Thymus (tissue), 11 donors: ENCODE measurements around the gene POU4F3. TPM values are rescaled to one million over a fixed set of nuclear protein-coding genes. Genes with fewer than 3 reads are reported as not detected.

Experiments used
- DNase-seq, 9 donors: peaks; one replicate each; pipeline ENCODE4 v3.0.0-alpha.2; 2013; ENCODE audit warnings: low spot score in 9 of 9, low read depth in 6 of 9, missing footprints in 1 of 9
- H3K27ac ChIP-seq, 2 donors: one replicate each; pipeline ENCODE4 v1.5.1; 2013; ENCODE audit warnings: control low read depth in 1 of 2, low read depth in 1 of 2, low read length in 1 of 2, mild to moderate bottlenecking in 1 of 2, moderate library complexity in 1 of 2
- H3K27me3 ChIP-seq, 2 donors: one replicate each; pipeline ENCODE4 v1.5.1; 2013; ENCODE audit warnings: low read length in 1 of 2; ENCODE audit not compliant: control insufficient read depth in 2 of 2, insufficient read depth in 1 of 2
- H3K36me3 ChIP-seq, 2 donors: one replicate each; pipeline ENCODE4 v1.5.1; 2013; ENCODE audit warnings: low read length in 1 of 2, mild to moderate bottlenecking in 1 of 2, moderate library complexity in 1 of 2; ENCODE audit not compliant: control insufficient read depth in 2 of 2, insufficient read depth in 2 of 2
- H3K4me1 ChIP-seq, 2 donors: one replicate each; pipeline ENCODE4 v1.5.1; 2013; ENCODE audit warnings: low read length in 2 of 2; ENCODE audit not compliant: control insufficient read depth in 2 of 2, insufficient read depth in 2 of 2
- H3K4me3 ChIP-seq, 2 donors: one replicate each; pipeline ENCODE4 v1.5.1; 2013; ENCODE audit warnings: low read length in 2 of 2, control low read depth in 1 of 2, mild to moderate bottlenecking in 1 of 2
- H3K9me3 ChIP-seq, 2 donors: one replicate each; pipeline ENCODE4 v1.5.1; 2013; ENCODE audit warnings: low read length in 1 of 2, mild to moderate bottlenecking in 1 of 2; ENCODE audit not compliant: control insufficient read depth in 2 of 2, insufficient read depth in 1 of 2
- WGBS: extraction: QIAGEN DNeasy Blood & Tissue Kit; methylation state at CpG from one replicate; pipeline ENCODE4 v1.1.7; 2013; 5-methylcytosine and 5-hydroxymethylcytosine counted together
- polyA plus RNA-seq: library from polyadenylated mRNA; stranded (reverse); fragments of 200-250 nt; gene quantifications from one replicate; pipeline ENCODE4 v1.2.3, GENCODE V29; 2013
- total RNA-seq: library from RNA; stranded (reverse); fragments of 120-200 nt; gene quantifications from one replicate; pipeline ENCODE4 v1.2.4, GENCODE V29; 2013
- donor health status: healthy.

POU4F3 gene
- total and polyA plus RNA-seq, 2 donors = 0.09 to 0.25 TPM

DNA sequence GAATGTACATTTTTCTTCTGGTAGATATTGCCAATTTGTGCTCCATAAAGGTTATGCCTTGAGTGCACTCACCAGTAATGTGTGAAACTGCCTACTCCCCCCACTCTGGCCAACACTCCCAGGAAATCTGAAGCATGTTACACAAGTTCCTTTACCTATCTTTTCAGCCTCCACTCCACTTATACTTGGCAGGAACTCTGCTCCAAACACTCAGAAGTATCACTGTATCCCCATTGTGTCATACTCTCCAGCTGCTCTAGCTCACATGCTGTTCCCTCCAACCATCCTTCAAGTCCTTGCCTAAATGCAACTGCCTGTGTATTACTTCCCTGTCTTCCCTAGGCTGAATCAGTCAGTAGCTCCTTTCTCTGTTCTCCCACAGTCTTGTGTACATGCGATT lies 28.3 kb downstream of the POU4F3 start:
- Histone ChIP-seq H3K4me3 (no peak overlapping the region), H3K9me3 (no peaks in the 10 kb centered on the region), H3K27me3 (no peaks in the 10 kb centered on the region), H3K27ac (no peak overlapping the region), H3K36me3 (no peaks in the 10 kb centered on the region), H3K4me1 (no peaks in the 10 kb centered on the region)
- DNase-seq = no peak
- WGBS = 95% methylated on average over 1 of the region's 1 CpG

- no peaks in the 10 kb centered on the region for H3K36me3 ChIP-seq
- 87% methylated on average over 2 of the region's 2 CpGs for WGBS
- H3K27ac ChIP-seq = no peak overlapping the region
- no peak for DNase-seq
- H3K4me3 ChIP-seq = no peak overlapping the region
- H3K9me3 ChIP-seq = no peaks in the 10 kb centered on the region
- no peaks in the 10 kb centered on the region for H3K27me3 ChIP-seq
- no peaks in the 10 kb centered on the region for H3K4me1 ChIP-seq
Observed at GRCh38 chr5:146368137-146368536, 29.5 kb downstream of the POU4F3 start.

DNA sequence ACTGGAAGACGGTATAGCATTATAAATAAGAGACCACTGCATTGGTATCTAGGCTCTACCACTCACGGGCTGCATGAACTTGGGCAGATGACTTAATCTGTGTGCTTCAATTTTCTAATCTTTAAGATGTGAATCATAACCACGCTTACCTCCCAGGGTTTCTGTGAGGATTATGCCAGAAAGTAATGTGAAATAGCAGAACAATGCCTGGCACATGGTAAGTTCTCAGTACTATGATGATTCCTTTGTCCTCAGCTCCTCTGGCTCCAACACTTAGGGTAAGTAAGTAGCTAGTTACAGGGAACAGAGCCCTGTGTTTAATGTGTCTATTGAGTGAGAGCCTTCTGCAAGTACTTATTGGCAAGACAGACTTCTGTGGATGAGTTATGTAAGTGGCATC lies 31.1 kb downstream of the POU4F3 start:
- Histone ChIP-seq H3K9me3 (no peaks in the 10 kb centered on the region), H3K4me1 (no peaks in the 10 kb centered on the region), H3K36me3 (no peaks in the 10 kb centered on the region), H3K27ac (no peak overlapping the region), H3K4me3 (no peak overlapping the region), H3K27me3 (no peaks in the 10 kb centered on the region)
- DNase-seq = no peak
- WGBS = 95% methylated on average over 3 of the region's 3 CpGs

- no peaks in the 10 kb centered on the region for H3K4me1 ChIP-seq
- DNase-seq = no peak
- no peak overlapping the region for H3K4me3 ChIP-seq
- WGBS = 87% methylated on average over 2 of the region's 2 CpGs
- peaks cover 0 to 22% of the 10 kb centered on the region in 2 donors for H3K27me3 ChIP-seq
- H3K27ac ChIP-seq = no peak overlapping the region
- H3K36me3 ChIP-seq = no peaks in the 10 kb centered on the region
- no peaks in the 10 kb centered on the region for H3K9me3 ChIP-seq
Observed at GRCh38 chr5:146376821-146377220, 38.2 kb downstream of the POU4F3 start.

GRCh38 chr5:146378986-146379385 lies 40.3 kb downstream of the POU4F3 start:
- no peak for DNase-seq
- 61% methylated on average over 25 of the region's 25 CpGs for WGBS
- H3K9me3 ChIP-seq = no peaks in the 10 kb centered on the region

DNA sequence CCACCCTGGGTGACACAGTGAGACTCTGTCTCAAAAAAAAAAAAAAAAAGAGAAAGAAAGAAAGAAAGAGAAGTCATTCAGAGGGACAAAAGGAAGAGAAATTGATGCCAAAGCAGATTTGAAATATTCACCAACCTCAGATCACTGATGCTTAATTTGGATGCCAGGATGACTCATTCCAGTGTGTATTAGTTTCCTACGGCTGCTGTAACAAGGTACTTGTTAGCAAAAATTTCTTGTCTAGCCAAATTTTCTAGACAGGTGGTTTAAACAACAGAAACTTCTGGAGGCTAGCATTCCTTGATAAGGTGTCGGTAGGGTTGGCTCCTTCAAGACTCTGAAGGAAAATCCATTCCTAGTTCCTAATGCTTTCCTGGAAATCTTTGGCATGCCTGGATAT lies 42.1 kb downstream of the POU4F3 start:
- H3K4me3 ChIP-seq = no peak overlapping the region
- H3K4me1 ChIP-seq = no peaks in the 10 kb centered on the region
- H3K27me3 ChIP-seq = peaks cover 0 to 20% of the 10 kb centered on the region in 2 donors
- H3K9me3 ChIP-seq = no peaks in the 10 kb centered on the region
- H3K27ac ChIP-seq = no peak overlapping the region
- DNase-seq = no peak
- H3K36me3 ChIP-seq = no peaks in the 10 kb centered on the region
- WGBS = 98% methylated on average over 2 of the region's 2 CpGs

More at GRCh38 chr5:146378986-146379385, 40.3 kb downstream of the POU4F3 start:
- no peak overlapping the region for H3K4me3 ChIP-seq
- H3K36me3 ChIP-seq = no peaks in the 10 kb centered on the region
- H3K4me1 ChIP-seq = no peaks in the 10 kb centered on the region
- no peak overlapping the region for H3K27ac ChIP-seq
- peaks cover 0 to 22% of the 10 kb centered on the region in 2 donors for H3K27me3 ChIP-seq

GRCh38 chr5:146388386-146388785 lies 49.7 kb downstream of the POU4F3 start:
- 83% methylated on average over 2 of the region's 2 CpGs for WGBS
- Histone ChIP-seq H3K27me3 (no peaks in the 10 kb centered on the region), H3K4me1 (no peaks in the 10 kb centered on the region), H3K27ac (no peak overlapping the region), H3K4me3 (no peak overlapping the region), H3K9me3 (no peaks in the 10 kb centered on the region), H3K36me3 (no peaks in the 10 kb centered on the region)
- DNase-seq = no peak

GRCh38 chr5:146390469-146390868 lies 51.8 kb downstream of the POU4F3 start:
- WGBS = 81% methylated on average over 2 of the region's 2 CpGs
- H3K27me3 ChIP-seq = no peaks in the 10 kb centered on the region
- H3K9me3 ChIP-seq = no peaks in the 10 kb centered on the region
- H3K36me3 ChIP-seq = no peaks in the 10 kb centered on the region
- H3K4me1 ChIP-seq = no peaks in the 10 kb centered on the region
- H3K4me3 ChIP-seq = no peak overlapping the region
- no peak overlapping the region for H3K27ac ChIP-seq
- no peak for DNase-seq
